Activated naive CD4-positive, alpha-beta T cell treated with Interleukin-2 at 50 U/mL for 16 hours (primary cell): ENCODE results near the gene CDKL5.
"Not testable (repeated sequence)": the region's sequence is repeated elsewhere in the genome, so short reads cannot be mapped to it uniquely, and the experiment has no call there.

Experiments
- DNase-seq: peaks from one replicate; pipeline ENCODE4 v3.0.0-alpha.2; 2020

Gene CDKL5

GRCh38 chrX:18425199-18426003, at the start of gene CDKL5:
Gene CDKL5, plus strand, starts transcription at chrX:18425608. Its CDS starts 81,489 bp downstream, at chrX:18507097.
- DNase-seq, result peak; percentile 96

DNA sequence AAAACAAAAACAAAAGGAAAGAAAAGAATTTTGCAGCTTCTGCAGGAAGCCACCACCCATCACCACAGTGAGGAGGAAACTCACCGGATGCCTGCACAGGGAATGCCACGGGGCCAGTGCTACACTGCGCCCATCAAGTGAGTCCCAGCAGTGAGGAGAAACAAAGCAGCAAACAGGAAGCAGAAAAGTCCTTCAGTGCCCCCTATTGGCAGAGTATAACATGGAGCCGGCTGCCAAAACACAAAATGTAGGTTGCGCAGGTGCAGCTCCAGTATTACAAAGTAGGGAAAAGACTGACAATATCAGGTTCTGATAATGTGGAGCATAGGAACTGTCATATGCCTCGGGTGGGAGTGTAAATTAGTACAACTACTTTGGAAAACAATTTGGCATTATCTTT, 47.6 kb upstream of the CDKL5 start:
- peak; percentile 15 for DNase-seq

DNA sequence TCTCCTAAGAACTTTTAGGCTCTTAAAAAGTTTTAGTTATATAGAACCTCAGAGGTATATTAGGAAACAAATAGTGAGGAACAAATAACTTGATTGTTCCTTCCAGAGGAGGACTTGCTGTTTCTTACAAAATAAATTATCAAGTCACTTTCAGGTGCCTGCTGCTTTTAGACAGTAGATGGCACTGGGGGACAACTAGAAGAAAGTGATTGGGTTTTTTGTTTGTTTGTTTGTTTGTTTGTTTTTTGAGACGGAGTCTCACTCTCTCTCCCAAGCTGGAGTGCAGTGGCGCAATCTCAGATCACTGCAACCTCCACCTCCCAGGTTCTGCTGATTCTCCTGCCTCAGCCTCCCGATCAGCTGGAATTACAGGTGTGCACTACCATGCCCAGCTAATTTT, 35.4 kb upstream of the CDKL5 start:
- DNase-seq, result no peak

DNA sequence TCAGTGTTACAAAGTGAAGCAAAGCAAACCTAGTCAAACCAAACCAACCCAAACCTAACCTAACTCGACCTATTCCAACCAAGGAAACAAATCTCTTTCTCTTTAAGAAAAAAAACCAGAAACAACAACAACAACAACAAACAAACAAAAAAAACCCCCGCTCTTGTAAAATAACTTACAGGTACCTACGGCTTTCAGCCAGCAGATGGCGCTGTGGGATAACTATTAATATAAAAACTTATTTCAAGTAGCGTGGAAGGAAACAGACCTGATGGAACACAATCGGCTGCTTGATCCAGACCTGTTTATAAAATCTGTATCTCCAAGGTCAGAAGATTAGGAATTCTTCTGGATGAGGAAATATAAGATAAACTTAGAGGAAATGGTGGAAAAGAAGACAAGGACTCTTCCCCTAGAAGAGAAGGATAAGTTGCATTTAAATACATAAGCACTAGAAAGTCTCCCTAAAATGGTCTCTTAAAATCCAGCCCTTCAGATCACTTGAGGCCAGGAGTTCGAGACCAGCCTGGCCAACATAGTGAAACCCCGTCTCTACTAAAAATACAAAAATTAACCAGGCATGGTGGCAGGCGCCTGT, 34.4 kb upstream of the CDKL5 start:
- peak; percentile 58 for DNase-seq

GRCh38 chrX:18394477-18394876, 30.9 kb upstream of the CDKL5 start:
- DNase-seq, result no peak

GRCh38 chrX:18401848-18402213, 23.6 kb upstream of the CDKL5 start:
- no peak for DNase-seq

GRCh38 chrX:18406531-18407266, 18.7 kb upstream of the CDKL5 start:
- no peak for DNase-seq

DNA sequence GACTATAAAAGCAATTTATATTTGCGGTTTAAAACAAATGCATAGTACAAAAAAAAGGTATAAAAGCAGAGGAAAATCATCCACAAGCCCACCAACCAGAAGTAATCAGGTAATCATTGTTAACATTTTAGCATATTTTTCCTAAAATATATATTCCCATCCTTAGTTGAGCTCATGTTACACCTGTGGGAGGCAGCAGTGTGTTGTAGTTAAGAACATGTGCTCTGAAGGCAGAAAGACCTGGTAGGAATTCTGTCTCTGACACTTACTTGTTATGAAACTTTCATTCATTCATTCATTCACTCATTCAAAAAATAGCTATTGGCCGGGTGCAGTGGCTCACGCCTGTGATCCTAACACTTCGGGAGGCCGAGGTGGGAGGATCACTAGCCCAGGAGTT, 15.4 kb upstream of the CDKL5 start:
- no peak for DNase-seq

- DNase-seq, result no peak
These were observed 10.0 kb upstream of the CDKL5 start for GRCh38 chrX:18415386-18415785.

GRCh38 chrX:18422325-18422724, 3.1 kb upstream of the CDKL5 start:
- no peak for DNase-seq

- DNase-seq, result no peak
These were observed 2.5 kb upstream of the CDKL5 start for GRCh38 chrX:18422886-18423285.

DNA sequence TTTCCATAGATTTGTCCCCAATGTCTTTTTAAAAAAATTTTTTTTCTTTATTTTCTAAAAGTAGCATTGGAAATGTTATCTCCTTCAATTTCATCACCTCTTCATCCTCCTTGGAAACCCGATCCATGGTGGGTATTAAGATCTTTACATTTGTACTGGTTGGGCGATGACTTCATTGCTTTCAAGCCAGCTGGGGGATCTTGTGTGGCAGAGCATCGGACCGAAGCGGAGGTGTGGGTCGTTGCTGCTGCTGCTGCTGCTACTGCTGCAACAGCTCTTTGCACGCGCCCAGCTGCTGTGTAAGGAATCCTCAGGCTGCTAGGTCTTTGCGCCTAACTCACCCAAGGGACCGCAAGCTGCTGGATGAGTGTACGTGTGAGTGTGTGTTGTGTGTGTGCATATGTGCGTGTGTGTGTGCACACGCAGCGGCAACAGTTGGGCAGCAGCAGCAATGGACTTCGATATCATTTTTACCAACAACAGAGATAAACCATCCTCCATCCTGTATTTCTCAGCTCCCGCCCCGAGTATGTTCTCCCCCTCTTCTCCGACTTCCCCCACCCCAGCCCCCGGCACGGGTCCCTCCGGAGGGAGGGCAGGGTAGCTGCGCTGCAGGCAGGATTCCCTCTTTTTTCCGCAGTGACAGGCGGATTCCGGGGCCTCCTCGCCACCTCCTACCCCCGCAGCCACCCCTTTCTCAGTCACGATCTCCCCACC, 768 bp upstream of the CDKL5 start:
- DNase-seq, result peak; percentile 29

DNA sequence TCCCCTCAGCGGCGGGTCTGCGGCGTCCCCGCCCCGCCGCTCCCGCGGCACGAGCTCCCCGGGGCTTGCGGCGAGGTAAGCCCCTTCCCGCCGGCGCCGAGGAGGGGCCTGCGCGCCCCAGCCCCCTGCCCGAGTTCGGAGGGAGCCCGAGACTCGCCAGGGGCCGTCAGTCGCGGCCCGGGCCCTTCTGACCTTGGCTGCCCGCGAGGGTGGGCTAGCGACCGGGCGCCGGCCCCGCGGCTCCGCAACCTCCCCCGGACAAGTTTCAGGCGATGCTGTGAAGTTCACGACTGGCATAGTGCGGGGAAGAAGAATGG, 554 bp downstream of the CDKL5 start:
- DNase-seq, result peak; percentile 1

DNA sequence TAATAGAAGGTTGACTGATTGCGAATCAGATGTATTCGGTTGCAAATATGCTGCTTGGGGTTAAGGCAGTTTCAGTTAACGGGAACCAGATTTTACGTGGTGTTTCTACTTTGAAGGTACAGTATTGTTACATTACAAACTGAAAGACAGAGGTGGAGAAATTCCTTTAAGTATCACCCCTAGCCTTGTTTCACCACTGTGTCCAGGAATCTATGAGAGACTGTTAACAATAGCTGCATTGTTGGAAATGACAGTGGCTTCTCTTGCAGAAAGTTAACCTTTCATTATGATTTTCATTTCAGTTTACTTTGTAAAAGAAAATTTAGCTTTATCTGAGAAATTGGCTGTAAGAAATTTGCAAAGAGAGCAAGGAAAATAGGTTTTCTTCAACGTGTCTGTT, 2.6 kb downstream of the CDKL5 start:
- DNase-seq, result no peak

DNA sequence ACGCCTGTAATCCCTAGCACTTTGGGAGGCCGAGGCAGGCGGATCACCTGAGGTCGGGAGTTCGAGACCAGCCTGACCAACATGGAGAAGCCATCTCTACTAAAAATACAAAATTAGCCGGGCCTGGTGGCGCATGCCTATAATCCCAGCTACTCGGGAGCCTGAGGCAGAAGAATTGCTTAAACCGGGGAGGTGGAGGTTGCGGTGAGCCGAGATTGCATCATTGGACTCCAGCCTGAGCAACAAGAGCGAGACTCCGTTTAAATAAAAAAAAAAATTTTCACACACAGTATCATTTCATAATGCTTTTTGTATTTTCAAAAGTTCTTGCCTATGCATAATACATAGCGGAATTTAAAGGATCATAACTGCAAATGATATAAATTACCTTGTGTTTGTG, 7.9 kb downstream of the CDKL5 start:
- DNase-seq, result not testable (repeated sequence)

DNA sequence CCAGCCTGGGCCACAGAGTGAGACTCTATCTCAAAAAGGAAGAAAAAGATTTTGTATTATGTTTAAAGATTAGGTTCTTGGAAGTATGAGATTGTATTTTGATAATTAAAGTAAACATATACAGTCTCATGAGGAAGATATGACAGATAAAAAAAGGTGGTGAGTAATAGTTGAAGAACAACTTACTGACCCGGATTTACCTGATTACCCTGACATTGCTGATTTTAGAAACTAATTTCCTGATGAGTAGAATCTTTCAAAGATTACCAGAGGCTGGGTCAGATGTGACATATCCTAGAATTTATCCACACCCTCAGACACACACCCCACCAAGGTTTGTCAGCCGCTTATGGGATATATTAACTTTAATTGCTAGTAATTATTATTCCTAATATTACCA, 9.5 kb downstream of the CDKL5 start:
- DNase-seq, result no peak

- no peak for DNase-seq
These were observed 10.6 kb downstream of the CDKL5 start for GRCh38 chrX:18436017-18436416.

- DNase-seq, result no peak
These were observed 15.4 kb downstream of the CDKL5 start for GRCh38 chrX:18440835-18441234.

- DNase-seq, result no peak
These were observed 16.5 kb downstream of the CDKL5 start for GRCh38 chrX:18441780-18442367.

DNA sequence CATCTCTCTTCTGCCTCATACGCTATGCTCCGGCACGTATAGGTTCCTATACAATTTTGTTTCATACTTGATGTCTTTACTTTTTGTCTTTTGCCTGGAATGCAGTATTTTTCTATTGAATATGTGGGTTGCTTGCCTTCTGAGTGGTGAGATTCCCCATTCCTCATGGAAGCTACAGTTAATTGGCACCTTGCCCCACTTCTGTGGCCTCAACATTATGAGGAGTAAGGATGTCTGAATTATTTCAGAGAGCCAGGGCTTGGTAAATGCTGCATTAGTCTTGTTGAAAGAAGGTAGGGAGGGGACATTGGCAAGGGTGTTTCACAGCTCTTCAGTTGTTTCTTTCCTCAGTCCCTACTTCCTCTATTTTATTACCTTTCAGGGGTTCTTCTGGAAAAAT, 23.0 kb downstream of the CDKL5 start:
- no peak for DNase-seq

DNA sequence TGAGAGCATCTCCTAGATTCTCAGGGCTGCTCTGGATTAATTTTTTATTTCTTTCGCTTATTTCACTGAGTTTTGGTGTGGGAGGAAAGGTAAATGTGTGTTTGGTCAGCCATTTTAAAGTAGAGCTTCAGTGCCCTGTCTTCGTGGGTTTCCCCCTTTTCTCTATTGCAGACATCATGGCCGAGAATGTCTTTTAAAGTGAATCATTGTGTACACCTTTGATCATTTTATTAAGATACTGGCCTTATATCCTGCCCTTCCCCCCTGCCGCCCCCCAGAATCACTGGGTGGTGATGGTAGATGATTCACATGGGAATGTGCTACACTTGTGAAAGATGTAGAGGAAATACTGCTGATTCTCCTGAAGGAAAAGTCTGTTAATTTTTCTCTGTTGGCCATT, 23.8 kb downstream of the CDKL5 start:
- DNase-seq, result no peak

- no peak for DNase-seq
These were observed 30.0 kb downstream of the CDKL5 start for GRCh38 chrX:18455384-18455783.

- DNase-seq, result no peak
These were observed 31.6 kb downstream of the CDKL5 start for GRCh38 chrX:18457000-18457399.
